GM18505 (cell line): ENCODE results near the gene FBLN1.

Experiments used
- ATAC-seq: cut with Tn5 transposase; IDR thresholded peaks from one replicate; pipeline ENCODE4 v1.9.1; 2021; ENCODE audit not compliant: unreplicated experiment
- POLR2A ChIP-seq: IDR thresholded peaks from 4 replicates; pipeline ENCODE4 v1.6.1; 2011; ENCODE audit warnings: borderline replicate concordance; ENCODE audit not compliant: insufficient read depth, insufficient read length; ENCODE audit errors: extremely low read depth

FBLN1 gene

DNA sequence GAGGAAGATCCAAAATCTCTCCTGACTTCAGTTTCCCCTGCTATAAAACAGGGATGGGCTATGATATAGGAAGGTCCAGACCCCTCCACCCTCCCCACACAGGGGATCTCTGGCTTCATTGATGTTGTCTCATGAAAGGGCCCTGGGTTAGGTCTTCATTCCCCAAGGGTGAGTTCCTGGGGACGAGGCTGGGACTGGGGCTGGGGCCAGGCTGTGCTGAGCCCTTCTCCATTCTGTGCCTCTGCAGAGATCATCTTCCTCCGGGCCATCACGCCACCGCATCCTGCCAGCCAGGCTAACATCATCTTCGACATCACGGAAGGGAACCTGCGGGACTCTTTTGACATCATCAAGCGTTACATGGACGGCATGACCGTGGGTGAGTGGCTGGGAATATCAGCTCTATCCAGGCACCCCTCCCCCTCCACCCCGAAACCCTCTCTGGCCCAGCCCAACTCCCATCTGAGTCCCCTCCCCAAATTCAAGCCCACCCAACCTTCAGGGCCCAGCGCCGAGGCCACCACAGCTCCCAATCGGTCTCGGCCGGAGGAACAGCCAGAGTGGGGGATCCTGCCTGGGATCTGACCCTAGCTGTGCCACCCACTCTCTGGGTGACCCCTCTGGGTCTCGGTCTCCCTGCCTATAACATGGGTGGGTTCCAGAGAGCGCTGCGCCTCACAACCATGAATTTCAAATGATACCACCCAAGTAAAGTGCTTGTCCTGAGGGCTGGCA lies 74.2 kb downstream of the FBLN1 start:
- TF ChIP-seq POLR2A = no peak
- no peak for ATAC-seq

GRCh38 chr22:45577746-45578523 lies 75.3 kb downstream of the FBLN1 start:
- TF ChIP-seq POLR2A = no peak
- no peak for ATAC-seq

DNA sequence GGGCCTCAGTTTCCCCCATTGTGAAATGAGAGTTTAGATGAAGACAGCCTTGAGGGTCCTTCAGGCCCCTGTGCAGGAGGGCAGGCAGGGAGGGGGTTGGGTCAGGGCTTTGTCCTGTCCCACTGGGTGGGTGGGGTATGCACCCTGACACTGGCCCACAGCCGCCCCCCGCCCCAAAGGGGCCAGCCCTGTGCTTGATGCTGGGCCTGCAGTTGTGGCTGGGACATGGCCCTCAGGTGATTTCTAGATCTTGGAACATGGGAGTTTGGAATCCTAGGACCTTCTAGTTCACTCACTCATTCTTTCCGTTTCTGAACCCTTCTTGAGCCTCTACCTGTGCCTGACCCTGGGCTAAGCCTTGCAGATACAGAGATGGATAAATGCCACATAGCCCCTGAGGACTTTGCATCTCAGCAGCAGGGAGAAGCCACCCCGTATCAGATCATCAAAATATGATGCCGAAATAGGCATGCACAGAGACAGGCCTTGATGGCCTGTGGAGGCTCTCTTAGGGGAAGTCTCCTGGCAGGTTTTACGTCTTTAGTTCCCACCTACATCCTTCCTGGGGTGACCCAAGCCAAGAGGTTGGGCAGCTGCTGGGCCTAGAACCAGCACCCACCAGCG lies 76.0 kb downstream of the FBLN1 start:
- no peak for TF ChIP-seq POLR2A
- no peak for ATAC-seq

GRCh38 chr22:45579306-45579705 lies 76.6 kb downstream of the FBLN1 start:
- ATAC-seq = no peak

DNA sequence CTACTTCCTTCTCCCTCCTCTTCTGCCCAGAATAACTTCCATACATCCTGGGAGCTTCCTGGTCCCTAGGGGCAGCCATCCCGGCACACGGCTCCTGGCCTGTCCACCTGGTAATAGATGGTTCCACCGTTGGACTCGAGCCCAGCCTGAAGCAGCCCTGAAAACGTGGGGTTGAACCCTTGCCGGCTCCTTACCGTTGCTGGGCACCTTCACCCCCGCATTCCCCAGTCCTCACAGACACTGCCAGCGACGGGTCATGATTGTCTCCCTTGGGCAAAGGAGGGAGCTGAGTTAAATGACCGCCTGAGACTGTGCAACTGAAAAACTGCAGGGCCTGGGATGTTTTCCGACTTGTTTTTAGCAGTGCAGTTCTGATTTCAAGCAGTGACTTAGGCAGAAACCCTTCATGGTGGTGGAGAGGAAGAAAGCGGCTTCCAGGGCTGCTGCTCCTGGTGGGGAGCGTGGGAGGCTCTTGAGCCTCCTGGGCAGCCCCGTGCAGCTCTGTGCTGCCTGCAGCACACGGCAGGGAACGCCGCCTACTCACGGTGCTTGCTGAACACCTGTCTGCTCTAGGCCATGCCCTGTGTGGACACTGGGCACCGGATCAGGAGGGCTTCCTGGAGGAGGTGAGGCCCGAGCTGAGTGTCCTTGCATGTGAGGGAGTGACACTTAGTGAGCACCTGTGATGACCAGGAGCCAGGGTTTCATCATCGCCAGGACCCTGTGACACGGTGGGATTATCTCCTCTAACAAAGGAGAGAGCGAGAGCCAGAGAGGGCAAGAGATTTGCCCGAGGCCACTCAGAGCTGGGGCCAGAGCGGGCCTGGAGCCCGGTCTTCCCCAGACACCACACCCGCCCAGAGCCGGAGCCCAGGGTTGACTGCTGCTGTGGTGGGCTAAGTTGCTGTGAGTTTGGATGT lies 77.4 kb downstream of the FBLN1 start:
- no peak for ATAC-seq
- TF ChIP-seq POLR2A = no peak

More at GRCh38 chr22:45579306-45579705, 76.6 kb downstream of the FBLN1 start:
- no peak for TF ChIP-seq POLR2A

GRCh38 chr22:45580726-45581381 lies 78.2 kb downstream of the FBLN1 start:
- no peak for ATAC-seq
- no peak for TF ChIP-seq POLR2A

DNA sequence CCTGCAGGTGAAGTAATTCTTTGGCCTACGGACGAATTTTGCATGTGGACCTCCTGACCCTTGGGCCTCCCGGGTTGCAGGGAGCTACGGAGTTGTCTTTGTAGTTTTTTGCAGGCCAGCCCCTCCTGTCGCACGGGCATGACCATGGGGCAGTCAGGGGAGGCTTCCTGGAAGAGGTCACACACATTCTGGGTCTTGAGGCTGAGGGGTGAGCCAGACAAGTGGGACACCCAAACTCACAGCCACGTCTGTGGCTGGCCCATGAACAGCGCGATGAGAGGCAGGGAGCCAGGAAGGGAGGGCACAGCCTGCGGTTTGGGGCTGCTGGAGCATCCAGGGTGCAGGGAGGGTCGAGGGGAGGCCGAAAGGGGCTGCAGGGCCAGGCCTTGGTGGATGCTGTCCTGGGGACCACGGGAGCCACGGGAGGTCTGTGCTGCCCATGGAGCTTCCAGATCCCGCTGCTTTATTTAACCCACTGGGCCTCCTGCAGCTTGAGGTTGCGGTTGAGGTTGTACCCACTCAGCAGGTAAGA lies 78.9 kb downstream of the FBLN1 start:
- no peak for ATAC-seq
- TF ChIP-seq POLR2A = no peak

DNA sequence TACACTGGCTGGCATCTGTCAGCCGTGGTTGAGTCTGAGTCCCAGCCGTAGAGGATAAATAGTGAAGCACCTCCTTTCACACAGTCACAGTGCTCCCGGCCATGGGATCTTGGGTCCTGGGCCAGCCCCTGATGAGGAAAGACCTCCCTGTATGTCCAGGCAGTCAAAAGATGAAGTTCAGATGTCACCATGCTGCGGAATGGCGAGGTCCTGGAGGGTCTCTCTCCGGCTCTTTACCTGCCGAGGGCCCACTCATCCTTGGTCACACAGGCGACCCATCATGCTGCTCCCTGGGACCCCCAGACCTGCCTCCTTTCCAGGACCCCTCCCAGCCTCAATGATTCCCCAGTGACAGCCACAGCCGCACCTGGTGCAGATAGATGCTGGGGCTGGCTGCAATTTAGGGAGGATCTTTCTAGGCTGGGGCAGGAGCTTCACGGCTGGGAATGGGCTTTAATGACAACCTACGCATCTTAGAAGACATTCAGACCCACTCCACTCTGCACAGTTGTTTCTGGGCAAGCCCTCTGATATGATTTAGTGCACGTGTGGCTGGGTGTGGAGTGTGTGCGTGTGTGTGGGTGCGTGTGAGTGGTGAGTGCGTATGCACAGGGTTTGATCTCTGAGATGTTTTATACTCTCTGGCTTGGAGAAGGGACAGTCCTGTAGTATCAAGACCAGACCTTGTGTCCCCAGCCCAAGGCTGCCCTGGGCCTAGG lies 79.7 kb downstream of the FBLN1 start:
- no peak for TF ChIP-seq POLR2A
- ATAC-seq = no peak

GRCh38 chr22:45582955-45583320 lies 80.3 kb downstream of the FBLN1 start:
- ATAC-seq = no peak
- no peak for TF ChIP-seq POLR2A

DNA sequence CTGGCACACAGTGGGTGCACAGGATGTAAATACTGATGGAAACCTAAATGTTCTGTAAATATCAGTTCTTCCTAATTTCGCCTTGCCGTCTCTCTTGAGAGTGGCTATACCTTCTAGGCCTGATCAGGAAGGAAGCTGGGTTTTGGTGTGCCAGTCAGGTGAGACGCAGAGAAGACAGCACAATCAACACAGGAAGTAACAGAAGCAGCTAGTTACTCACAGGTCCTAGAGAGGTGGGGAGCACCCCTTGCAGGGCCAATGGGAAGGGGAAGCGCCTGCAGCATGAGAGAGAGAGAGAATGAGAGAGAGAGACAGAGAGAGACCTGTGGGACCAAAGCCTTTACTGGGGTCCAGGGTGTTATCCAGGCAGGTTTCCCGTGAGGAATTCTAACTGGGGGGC lies 80.8 kb downstream of the FBLN1 start:
- ATAC-seq = no peak
- no peak for TF ChIP-seq POLR2A

GRCh38 chr22:45584121-45584570 lies 81.5 kb downstream of the FBLN1 start:
- no peak for ATAC-seq
- TF ChIP-seq POLR2A = no peak
